CD14-positive monocyte (primary cell): ENCODE results near the gene FAM187B. TPM values are rescaled to one million over a fixed set of nuclear protein-coding genes. Genes with fewer than 3 reads are reported as not detected.

Experiments
- DNase-seq, 3 donors: peaks; one replicate each; pipeline ENCODE4 v3.0.0-alpha.2; 2011 to 2022
- H2AFZ ChIP-seq: 2 replicates; pipeline ENCODE4 v1.6.0; 2012; ENCODE audit warnings: mild to moderate bottlenecking, low read depth, low read length, inconsistent platforms; ENCODE audit not compliant: insufficient read depth, poor library complexity, severe bottlenecking
- H3K27ac ChIP-seq, 2 donors: 1 replicate in 1 of 2; 2 replicates in 1 of 2; pipeline ENCODE4 v1.5.1; 2012 to 2013; ENCODE audit warnings: low read length in 2 of 2, control low read depth in 1 of 2, inconsistent platforms in 1 of 2, low read depth in 1 of 2, mild to moderate bottlenecking in 1 of 2
- H3K27me3 ChIP-seq, 2 donors: one replicate each; pipeline versions ENCODE4 v1.6.0 to v1.6.1; 2011 to 2013; ENCODE audit warnings: low read length in 2 of 2; ENCODE audit not compliant: control insufficient read depth in 2 of 2, insufficient read depth in 2 of 2
- H3K36me3 ChIP-seq, 2 donors: replicated peaks in 1 of 2; 1 replicate in 1 of 2; 2 replicates in 1 of 2; pipeline versions ENCODE4 v1.5.1 to v1.6.1; 2012 to 2013; ENCODE audit warnings: low read length in 2 of 2, control low read depth in 1 of 2, inconsistent platforms in 1 of 2, mild to moderate bottlenecking in 1 of 2; ENCODE audit not compliant: insufficient read depth in 2 of 2, control insufficient read depth in 1 of 2
- H3K4me1 ChIP-seq, 2 donors: 1 replicate in 1 of 2; 2 replicates in 1 of 2; pipeline versions ENCODE4 v1.5.1 to v1.6.1; 2012 to 2013; ENCODE audit warnings: low read length in 2 of 2, control low read depth in 1 of 2, inconsistent platforms in 1 of 2, mild to moderate bottlenecking in 1 of 2, moderate library complexity in 1 of 2; ENCODE audit not compliant: insufficient read depth in 2 of 2, control insufficient read depth in 1 of 2
- H3K4me2 ChIP-seq: replicated peaks from 2 replicates; pipeline ENCODE3; 2012; ENCODE audit warnings: low read length, moderate library complexity, mild to moderate bottlenecking; ENCODE audit not compliant: poor library complexity, severe bottlenecking; ENCODE audit errors: extremely low read depth
- H3K4me3 ChIP-seq, 3 experiments: fragments of 200-600 bp in 1 of 3; sonication (generic) in 1 of 3; replicated peaks in 1 of 3; 1 replicate in 2 of 3; 2 replicates in 1 of 3; pipeline ENCODE4 v1.5.1; 2011 to 2013; ENCODE audit warnings: low read length in 3 of 3, mild to moderate bottlenecking in 3 of 3, control low read depth in 2 of 3, low read depth in 2 of 3, inconsistent platforms in 1 of 3, moderate library complexity in 1 of 3
- H3K79me2 ChIP-seq: 2 replicates; pipeline ENCODE4 v1.6.0; 2012; ENCODE audit warnings: mild to moderate bottlenecking, control low read depth, inconsistent platforms, low read length, moderate library complexity; ENCODE audit not compliant: insufficient read depth
- H3K9ac ChIP-seq: 2 replicates; pipeline ENCODE4 v1.6.0; 2017; ENCODE audit warnings: low read length, mild to moderate bottlenecking; ENCODE audit not compliant: insufficient read depth, poor library complexity, severe bottlenecking
- H3K9me3 ChIP-seq, 2 donors: replicated peaks in 1 of 2; 1 replicate in 1 of 2; 2 replicates in 1 of 2; pipeline versions ENCODE4 v1.5.1 to v1.6.1; 2012 to 2013; ENCODE audit warnings: low read length in 2 of 2, control low read depth in 1 of 2; ENCODE audit not compliant: control insufficient read depth in 1 of 2, insufficient read depth in 1 of 2
- H4K20me1 ChIP-seq: 2 replicates; pipeline ENCODE4 v1.6.0; 2012; ENCODE audit warnings: mild to moderate bottlenecking, low read length, control low read depth, moderate library complexity; ENCODE audit not compliant: insufficient read depth
- H3K27ac Mint-ChIP-seq, 7 donors: one replicate each; pipeline ENCODE4 v1.8.0; 2020; ENCODE audit warnings: mild to moderate bottlenecking in 7 of 7, mixed read lengths in 7 of 7, moderate library complexity in 6 of 7, inconsistent platforms in 2 of 7
- H3K27me3 Mint-ChIP-seq, 3 donors: one replicate each; pipeline ENCODE4 v1.8.0; 2021 to 2022; ENCODE audit warnings: low read depth in 3 of 3, mild to moderate bottlenecking in 3 of 3, mixed read lengths in 3 of 3, moderate library complexity in 3 of 3, inconsistent platforms in 1 of 3
- H3K36me3 Mint-ChIP-seq, 2 donors: one replicate each; pipeline ENCODE4 v1.8.0; 2020; ENCODE audit warnings: mixed read lengths in 2 of 2, inconsistent platforms in 1 of 2, mild to moderate bottlenecking in 1 of 2
- H3K4me1 Mint-ChIP-seq: one replicate; pipeline ENCODE4 v1.8.0; 2020; ENCODE audit warnings: mild to moderate bottlenecking, mixed read lengths
- H3K4me3 Mint-ChIP-seq, 2 donors: one replicate each; pipeline ENCODE4 v1.8.0; 2020; ENCODE audit warnings: mild to moderate bottlenecking in 2 of 2, mixed read lengths in 2 of 2, moderate library complexity in 1 of 2
- H3K9me3 Mint-ChIP-seq, 7 donors: one replicate each; pipeline ENCODE4 v1.8.0; 2020 to 2022; ENCODE audit warnings: mixed read lengths in 7 of 7, mild to moderate bottlenecking in 6 of 7, moderate library complexity in 6 of 7, inconsistent platforms in 2 of 7
- WGBS: methylation state at CpG from one replicate; pipeline ENCODE4 v1.1.5; 2013; ENCODE audit warnings: missing lambda C conversion rate; ENCODE audit not compliant: insufficient coverage; 5-methylcytosine and 5-hydroxymethylcytosine counted together
- intact Hi-C, 2 donors: fragments of 100-400 bp; cut with micrococcal nuclease; formaldehyde crosslinking; loops; one replicate each; pipeline versions ENCODE4 v1.15.0 to v1.15.1; 2023
- polyA plus RNA-seq, 3 donors: library from polyadenylated mRNA; depleted of rRNA in 1 of 3; unstranded in 2 of 3; stranded (reverse) in 1 of 3; fragments of 300-500 nt in 2 of 3; fragments of >200 nt in 1 of 3; fragmentation: Illumina TruSeq in 2 of 3; gene quantifications; 1 replicate in 2 of 3; 2 replicates in 1 of 3; pipeline ENCODE4 v1.2.3, GENCODE V29; 2012 to 2021
- TF ChIP-seq, protein P1 (sequence below): fragments of 200-600 bp; IDR thresholded peaks from one replicate; pipeline ENCODE4 v1.8.0; 2022; ENCODE audit warnings: antibody characterized with exemption, mild to moderate bottlenecking

The FAM187B gene
- polyA plus RNA-seq, 3 donors = not detected

DNA sequence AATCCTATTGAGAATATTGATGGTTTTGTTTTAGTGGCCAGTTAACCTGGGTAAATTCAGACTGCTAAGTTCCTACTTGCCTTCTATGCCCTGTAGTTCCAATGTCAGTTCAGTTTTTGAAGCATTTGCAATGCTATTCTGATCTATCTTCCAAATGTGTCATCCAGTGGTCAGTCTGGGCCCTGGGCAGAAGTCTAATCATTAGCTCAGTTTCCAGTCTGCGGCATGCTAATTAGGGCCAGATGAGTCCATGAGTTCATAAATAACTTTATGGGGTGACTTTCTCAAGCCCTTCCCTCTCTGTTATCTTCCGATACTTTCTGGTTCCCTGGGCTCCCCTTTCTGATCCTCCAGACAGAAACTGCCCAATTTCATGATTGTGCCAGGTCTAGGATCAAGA lies 32.7 kb downstream of the FAM187B start:
- Histone ChIP-seq H3K27me3 (peaks cover 0 to 3% of the 10 kb centered on the region in 2 donors), H3K4me3 (no peak overlapping the region), H4K20me1 (no peaks in the 10 kb centered on the region), H2AFZ (no peak overlapping the region), H3K9me3 (peaks cover 0 to 4% of the 10 kb centered on the region in 2 donors), H3K4me1 (no peaks in the 10 kb centered on the region), H3K36me3 (no peaks in the 10 kb centered on the region), H3K9ac (no peak overlapping the region), H3K4me2 (no peak overlapping the region), H3K79me2 (no peaks in the 10 kb centered on the region), H3K27ac (no peak overlapping the region)
- Mint-ChIP-seq H3K27me3 (peaks cover 0 to 6% (median 4%) of the 10 kb centered on the region in 3 donors), H3K9me3 (peaks cover 0 to 11% (median 1%) of the 10 kb centered on the region in 7 donors), H3K4me3 (no peak overlapping the region), H3K4me1 (no peaks in the 10 kb centered on the region), H3K27ac (no peak overlapping the region), H3K36me3 (no peaks in the 10 kb centered on the region)
- intact Hi-C loops = loop anchor here in 1 of 2 donors (10.0 kb wide), 1 partner anchor 149 kb away; the partner anchor contains the start of gene FFAR1
- TF ChIP-seq, protein P1, sequence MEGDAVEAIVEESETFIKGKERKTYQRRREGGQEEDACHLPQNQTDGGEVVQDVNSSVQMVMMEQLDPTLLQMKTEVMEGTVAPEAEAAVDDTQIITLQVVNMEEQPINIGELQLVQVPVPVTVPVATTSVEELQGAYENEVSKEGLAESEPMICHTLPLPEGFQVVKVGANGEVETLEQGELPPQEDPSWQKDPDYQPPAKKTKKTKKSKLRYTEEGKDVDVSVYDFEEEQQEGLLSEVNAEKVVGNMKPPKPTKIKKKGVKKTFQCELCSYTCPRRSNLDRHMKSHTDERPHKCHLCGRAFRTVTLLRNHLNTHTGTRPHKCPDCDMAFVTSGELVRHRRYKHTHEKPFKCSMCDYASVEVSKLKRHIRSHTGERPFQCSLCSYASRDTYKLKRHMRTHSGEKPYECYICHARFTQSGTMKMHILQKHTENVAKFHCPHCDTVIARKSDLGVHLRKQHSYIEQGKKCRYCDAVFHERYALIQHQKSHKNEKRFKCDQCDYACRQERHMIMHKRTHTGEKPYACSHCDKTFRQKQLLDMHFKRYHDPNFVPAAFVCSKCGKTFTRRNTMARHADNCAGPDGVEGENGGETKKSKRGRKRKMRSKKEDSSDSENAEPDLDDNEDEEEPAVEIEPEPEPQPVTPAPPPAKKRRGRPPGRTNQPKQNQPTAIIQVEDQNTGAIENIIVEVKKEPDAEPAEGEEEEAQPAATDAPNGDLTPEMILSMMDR = no peak
- no CpG with 5 or more reads among the region's 2 CpGs for WGBS
- DNase-seq = no peak

GRCh38 chr19:35194012-35194984 lies 34.2 kb downstream of the FAM187B start:
- no peak overlapping the region for H3K4me3 ChIP-seq
- intact Hi-C loops = loop anchor here in 1 of 2 donors (10.0 kb wide), 1 partner anchor 151 kb away; the partner anchor contains the start of gene FFAR1
- no peak overlapping the region for H2AFZ ChIP-seq
- H3K36me3 ChIP-seq = no peaks in the 10 kb centered on the region
- H3K27me3 ChIP-seq = peaks cover 0 to 3% of the 10 kb centered on the region in 2 donors
- peaks cover 0 to 11% (median 1%) of the 10 kb centered on the region in 7 donors for H3K9me3 Mint-ChIP-seq
- H3K27ac Mint-ChIP-seq = peak overlapping the region in 1 of 7 donors; percentile 18
- H3K27ac ChIP-seq = no peak overlapping the region
- TF ChIP-seq, protein P1 = no peak
- no peaks in the 10 kb centered on the region for H3K36me3 Mint-ChIP-seq
- no peak overlapping the region for H3K4me3 Mint-ChIP-seq
- DNase-seq = no peak
- peaks cover 0 to 9% (median 2%) of the 10 kb centered on the region in 3 donors for H3K27me3 Mint-ChIP-seq
- H3K9ac ChIP-seq = no peak overlapping the region
- H3K79me2 ChIP-seq = no peaks in the 10 kb centered on the region
- H3K4me1 ChIP-seq = no peaks in the 10 kb centered on the region
- peaks cover 0 to 4% of the 10 kb centered on the region in 2 donors for H3K9me3 ChIP-seq
- 100% methylated on average over 2 of the region's 9 CpGs for WGBS
- H4K20me1 ChIP-seq = no peaks in the 10 kb centered on the region
- no peak overlapping the region for H3K4me2 ChIP-seq
- no peaks in the 10 kb centered on the region for H3K4me1 Mint-ChIP-seq
